ENCODE results near the gene PGBD5.

Gene PGBD5

DNA sequence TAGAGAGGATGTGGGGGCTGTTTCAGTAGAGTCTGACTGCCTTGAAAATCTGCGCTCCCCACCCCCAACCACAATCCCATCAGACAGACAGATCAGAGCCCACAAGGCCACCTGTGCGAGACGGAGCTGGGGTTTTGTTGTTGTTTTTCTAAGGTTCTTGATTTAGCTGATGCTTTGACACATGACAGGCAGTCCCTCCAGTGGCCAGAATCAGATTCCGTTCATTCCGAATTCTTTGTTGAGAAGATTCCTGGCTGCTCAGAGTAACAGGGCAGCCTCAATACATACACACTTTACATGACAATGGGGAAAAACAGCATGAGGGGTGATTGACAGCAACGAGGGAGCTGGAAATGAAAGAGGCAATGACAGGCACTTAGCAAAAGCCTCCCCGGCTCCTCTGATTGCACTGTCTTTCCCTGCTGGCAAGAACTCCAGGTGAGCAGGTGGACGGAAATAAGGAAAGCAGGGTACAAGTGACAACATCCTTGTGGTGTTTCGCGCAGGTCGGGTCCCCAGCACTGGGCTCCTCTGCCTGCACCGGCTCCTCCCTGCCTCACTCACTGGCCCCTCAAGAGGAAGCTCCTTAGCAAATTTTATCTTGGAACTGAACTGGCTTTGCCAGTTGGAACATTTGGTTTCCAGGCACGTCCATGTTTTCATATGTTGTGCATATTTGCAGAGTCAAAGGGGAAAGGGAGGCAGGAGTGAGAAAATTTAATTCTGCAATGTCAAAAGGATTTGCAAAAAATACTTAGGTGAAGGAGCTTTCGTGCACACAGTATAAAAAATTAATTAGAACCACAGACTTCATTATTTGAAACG lies 148.7 kb downstream of the PGBD5 start:
- DNase-seq, result peak; percentile 37

DNA sequence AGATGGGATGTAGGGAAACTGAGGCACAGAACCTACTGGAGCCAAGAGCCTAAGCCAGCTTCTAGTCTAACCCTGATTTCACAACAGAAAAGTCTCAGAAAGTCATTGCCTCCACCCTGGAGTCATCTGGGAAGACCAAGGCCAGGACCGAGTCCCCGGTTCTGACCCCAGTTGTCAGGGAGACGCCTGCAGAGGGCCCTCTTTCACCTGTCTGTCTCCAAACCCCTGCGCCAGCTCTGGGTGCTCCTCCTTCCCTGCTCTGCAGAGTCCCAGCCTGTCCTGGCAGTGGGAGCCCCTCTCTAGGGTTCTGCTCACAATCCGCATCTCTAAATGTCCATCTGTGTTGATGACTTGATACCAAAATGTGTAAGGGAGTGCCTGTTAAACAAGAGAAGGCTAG lies 149.7 kb downstream of the PGBD5 start:
- no peak for DNase-seq

DNA sequence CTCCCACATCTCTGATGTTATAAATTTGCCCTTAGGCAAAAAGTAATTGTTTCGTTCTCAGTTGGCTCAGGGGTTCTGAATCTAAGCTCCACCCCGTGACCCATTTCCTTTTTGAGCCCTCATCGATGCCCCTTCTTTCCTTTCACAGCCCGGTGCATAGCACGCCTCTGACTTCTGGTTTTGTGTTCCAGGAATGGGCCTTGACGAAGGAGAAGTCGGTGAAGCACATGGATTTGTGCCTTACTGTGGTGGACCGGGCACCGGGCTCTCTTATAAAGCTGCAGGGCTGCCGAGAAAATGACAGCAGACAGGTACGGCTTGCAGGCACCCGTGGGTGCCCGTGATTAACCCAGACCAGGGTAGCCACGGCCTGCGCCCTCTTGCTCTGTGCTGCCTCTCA lies 151.9 kb downstream of the PGBD5 start:
- no peak for DNase-seq

DNA sequence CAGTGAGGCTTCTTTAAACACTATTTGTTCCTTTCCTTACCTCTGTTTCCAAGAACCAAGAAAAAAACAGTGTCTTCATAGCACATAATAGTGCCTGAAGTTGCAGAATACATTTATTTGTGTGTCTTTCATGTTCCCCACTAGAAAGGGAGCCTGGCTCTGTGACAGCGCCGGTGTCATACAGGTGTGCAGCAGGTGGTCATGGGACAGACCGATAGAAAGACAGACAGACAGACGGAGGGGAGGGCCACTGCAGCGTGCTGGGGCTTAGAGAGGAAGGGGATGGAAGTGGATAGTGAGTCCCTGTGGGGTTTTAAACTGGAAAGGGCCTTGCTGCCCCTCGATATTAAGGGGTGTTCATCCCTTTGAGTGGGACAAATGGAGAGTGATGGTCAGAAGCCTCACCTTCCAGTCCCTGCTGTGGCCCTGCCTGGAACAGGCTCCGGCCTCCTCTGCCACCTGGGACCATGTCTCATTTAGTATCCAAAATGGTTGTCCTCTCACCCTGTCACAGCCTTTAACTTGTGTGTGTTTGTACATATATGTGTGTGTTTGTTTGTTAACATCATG lies 152.9 kb downstream of the PGBD5 start:
- no peak for DNase-seq

DNA sequence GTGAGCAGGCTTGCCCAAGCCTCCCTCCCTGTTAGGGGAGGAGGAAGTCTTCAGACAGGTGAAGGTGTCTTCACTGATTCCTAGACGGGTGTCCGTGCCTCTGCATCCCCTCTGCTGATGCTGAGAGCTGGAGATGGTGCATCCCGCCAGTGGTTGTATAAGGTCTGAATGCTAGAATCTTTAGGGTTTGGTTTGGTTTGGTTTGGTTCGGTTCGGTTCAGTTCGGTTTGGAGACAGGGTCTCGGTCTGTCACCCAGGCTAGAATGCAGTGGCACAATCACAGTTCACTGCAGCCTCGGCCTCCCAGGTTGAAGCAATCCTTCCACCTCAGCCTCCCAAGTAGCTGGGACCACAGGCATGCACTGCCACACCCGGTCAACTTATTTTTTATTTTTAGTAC lies 153.6 kb downstream of the PGBD5 start:
- no peak for DNase-seq

DNA sequence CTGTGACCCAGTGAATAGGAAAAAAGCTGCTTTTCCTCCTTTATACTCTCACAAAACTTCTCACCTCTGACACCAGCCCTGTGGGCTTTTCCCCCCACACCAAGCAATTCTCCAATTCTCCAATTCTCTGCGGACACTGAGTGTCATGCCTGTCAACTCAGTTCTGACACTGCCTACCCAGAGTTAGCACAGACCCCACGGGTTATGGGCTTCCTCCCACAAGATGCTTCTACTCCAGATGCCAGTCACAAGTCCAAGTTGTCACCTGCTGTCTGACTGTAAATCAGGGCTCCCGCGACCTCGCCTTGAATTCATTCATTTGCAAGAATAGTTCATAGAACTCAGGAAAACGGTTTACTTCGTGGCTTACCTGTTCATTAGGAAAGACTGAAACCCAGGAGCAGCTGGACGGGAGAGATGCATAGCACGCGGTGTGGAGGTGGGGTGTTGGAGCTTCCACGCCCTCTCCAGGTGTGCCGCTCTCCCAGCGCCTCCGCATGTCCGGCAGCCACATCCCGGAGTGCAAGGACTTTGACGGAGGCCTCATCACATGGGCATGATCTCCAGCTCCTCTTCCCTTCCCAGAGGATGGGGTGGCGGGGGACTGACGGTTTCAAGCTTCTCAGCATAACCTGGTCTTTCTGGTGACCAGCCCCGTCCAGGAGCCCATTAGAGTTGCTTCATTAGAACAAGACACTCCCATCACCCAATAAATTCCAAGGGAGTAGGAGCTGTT lies 154.7 kb downstream of the PGBD5 start:
- no peak for DNase-seq

DNA sequence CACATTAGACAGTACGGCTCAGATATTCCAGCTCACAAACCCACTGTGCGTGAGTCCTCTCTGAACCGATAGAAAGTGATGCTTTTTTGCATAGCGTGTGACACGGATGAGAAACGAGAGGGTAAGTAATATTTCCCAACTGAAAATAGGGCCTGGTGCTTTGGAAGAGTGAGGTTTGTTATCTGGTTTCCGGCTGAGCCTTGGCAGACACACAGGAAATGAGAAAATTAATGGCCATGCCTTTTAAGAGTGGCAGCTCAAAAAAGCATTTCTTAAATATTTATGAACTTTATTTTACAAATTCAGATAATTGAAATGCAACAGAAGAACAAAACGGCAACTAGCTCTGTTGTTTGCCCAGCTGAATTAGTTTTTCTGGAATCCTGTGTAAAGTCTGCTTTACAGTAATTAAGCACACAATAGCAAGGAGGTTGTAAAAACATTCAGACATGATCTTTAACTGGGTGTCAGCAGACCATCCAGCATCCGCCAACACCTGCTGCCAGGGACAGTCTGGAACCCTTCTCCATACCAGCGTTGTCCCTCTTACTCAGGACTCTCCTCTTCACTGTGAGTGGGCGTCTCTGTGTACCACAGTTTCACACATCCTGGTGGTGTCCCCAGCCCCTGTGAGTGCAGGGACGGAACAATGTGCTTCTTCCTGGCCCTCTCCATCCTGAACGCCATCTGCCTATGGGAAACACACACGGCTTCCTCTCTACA lies 155.4 kb downstream of the PGBD5 start:
- no peak for DNase-seq

DNA sequence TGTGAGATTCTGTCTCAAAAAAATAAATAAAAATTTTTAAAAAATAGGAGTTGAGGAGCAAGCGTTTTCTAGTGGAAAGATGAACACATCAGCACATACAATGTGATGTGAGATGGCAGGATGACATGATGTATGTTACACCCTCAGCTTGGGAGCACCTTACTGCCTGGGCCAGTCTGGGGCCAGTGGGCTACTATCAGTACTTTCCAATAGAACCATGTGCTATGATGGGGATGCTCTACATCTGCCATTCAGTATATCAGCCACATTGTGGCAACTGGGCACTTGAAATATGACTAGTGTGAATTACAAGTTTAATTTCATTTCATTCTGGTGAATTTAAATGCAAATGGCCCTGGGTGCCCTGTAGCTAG lies 156.0 kb downstream of the PGBD5 start:
- no peak for DNase-seq

DNA sequence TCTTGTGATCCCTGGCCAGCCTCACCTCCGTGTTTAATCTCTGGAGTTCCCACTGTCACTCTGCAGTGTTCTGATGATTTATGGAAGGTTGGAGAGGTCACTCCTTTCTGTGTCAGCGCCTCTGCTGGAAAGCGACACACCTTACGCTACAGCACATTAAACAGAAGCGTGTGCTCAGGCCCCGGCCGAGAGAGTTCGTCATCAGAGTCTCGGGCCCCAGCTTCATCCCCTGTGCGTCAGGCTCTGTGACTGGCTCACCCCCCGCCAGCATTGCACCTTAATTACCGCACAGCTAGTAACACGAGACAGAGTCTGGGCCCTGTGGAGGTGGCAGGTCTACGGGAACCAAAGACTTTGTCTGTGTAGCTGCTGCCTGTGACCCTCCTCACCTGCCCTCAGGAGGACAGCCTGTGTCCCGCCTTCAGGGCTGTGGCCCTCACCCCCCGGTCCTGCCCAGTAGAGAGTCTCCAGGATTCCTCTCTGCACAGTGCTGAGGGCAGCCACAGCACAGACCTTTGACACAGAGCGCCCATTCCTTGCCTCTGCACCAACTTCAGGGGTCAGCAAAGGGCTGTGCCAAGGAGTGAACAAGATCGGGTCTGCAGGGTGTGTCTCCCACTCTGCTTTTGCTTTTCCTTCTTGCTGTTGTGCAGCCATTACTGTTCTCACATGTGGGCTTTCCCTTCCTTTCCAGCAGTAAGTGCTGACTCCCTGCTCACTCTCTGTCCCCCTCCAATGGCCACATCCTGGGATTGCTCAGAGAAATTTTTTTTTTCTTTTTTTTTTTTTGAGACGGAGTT lies 157.6 kb downstream of the PGBD5 start:
- no peak for DNase-seq

DNA sequence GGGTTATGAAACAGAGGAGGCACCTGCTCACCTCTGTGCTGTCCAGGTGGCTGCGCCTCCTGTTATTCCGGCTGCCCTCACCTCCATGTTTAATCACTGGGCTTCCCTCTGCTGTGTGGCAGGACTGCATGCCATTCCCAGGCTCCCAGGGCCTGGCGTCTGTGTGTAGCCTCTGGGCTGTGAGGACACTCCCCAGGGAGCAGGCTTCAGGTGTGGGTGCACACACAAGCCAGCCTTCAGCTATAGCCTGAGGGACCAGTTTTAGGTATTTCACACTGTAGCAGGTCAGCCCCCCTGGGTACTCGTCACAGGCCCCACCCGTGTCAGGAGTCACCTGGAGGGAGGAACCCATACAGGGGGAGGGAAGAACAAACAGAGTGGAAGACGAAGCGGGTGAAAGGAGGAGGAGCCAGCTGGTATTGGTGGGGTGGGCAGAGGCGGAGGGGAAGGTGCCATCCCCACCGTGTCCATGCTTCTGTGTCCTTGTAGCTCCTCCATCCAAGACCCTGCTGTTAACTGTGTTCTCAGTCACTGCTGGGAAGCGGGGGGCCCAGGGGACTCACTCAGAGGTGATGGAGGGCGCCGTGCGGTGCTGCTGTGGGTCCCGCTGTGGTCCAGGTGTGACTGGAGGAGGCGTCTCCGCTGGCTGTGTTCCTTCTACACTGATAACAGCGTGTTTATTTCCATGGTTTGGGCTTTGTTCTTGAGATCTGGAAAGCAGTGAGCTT lies 158.6 kb downstream of the PGBD5 start:
- DNase-seq, result no peak

DNA sequence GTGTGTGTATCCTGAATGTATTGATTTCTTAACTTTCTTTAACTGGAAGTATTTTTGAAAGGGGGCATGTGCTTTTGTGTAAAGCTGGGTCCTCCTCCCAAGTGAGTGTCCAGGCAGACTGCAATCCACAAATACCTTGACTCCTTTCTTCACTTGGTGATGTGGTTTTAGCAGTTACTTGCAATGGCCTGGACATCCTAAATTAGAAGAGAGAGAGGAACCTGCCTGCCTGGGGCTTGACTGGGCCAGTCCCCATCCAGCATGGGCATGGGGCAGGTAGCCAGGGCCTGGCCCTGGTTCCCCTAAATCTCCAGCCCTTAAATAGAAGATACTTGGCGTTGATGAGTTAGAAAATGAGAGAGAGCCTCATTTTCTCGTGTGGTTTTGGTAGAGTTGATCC lies 159.7 kb downstream of the PGBD5 start:
- no peak for DNase-seq

DNA sequence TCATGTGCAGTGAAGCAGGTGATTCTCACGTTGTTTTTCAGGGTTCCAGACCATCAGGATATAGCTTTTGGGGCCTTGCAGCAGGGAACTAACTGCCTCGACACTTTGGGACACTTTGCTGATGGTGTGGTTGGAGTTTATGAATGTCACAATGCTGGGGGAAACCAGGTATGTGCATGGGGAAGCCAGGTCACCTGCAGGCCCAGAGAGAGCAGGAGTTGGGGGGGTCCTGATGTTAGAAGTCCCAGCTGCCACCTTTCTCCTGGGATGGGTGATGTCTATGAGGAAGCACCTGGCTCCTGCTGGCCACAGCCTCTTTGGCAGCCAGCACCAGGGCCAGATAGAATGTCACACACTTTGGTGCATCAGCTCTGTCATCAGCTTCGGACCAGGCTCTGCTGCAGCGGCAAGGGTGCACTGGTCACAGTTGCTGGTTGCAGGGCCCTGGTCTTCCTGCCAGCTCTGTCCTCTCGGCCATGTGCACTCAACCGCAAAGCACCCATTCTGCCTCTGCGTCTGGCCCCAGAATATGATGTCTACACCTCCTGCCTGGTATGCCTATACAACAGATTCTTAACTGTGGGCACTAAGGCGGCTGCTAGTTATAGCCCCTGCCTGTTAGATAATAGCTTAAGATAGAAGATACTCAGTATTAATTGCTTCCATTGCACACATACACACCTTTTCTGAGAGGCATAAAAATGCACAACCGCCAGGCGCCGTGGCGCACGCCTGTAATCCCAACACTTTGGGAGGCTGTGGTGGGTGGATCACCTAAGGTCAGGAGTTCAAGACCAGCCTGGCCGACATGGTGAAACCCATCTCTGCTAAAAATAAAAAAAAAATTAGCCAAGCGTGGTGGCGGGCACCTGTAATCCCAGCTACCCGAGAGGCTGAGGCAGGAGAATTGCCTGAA lies 160.7 kb downstream of the PGBD5 start:
- DNase-seq, result no peak
